Sigmoid colon (tissue), 7 donors: ENCODE results near the gene BNC1. TPM values are rescaled to one million over a fixed set of nuclear protein-coding genes. Genes with fewer than 3 reads are reported as not detected.

Source experiments
- DNase-seq: peaks from one replicate; pipeline ENCODE4 v3.0.0-alpha.2; 2019
- H3K27ac ChIP-seq, 4 donors: fragments of 200-600 bp; sonication (generic); one replicate each; pipeline ENCODE4 v1.5.1; 2016 to 2019; ENCODE audit warnings: mild to moderate bottlenecking in 1 of 4
- H3K27me3 ChIP-seq, 3 donors: fragments of 200-600 bp; sonication (generic); one replicate each; pipeline ENCODE4 v1.5.1; 2019; ENCODE audit warnings: mild to moderate bottlenecking in 1 of 3
- H3K36me3 ChIP-seq, 4 donors: fragments of 200-600 bp; sonication (generic); one replicate each; pipeline ENCODE4 v1.5.1; 2016 to 2019
- H3K4me1 ChIP-seq, 4 donors: fragments of 200-600 bp; sonication (generic); one replicate each; pipeline ENCODE4 v1.5.1; 2017 to 2019
- H3K4me3 ChIP-seq, 4 donors: fragments of 200-600 bp; sonication (generic); one replicate each; pipeline ENCODE4 v1.5.1; 2017 to 2019; ENCODE audit warnings: mild to moderate bottlenecking in 2 of 4, moderate library complexity in 1 of 4
- H3K9me3 ChIP-seq, 4 donors: fragments of 200-600 bp in 3 of 4; sonication (generic) in 3 of 4; one replicate each; pipeline versions ENCODE4 v1.5.1 to v1.6.1; 2013 to 2019
- CTCF ChIP-seq, 4 experiments: fragments of 450-650 bp in 3 of 4; fragments of 200-600 bp in 1 of 4; IDR thresholded peaks; one replicate each; pipeline ENCODE4 v1.5.1; 2016 to 2019; ENCODE audit warnings: antibody characterized with exemption in 4 of 4, mild to moderate bottlenecking in 3 of 4, moderate library complexity in 2 of 4
- EP300 ChIP-seq, 4 donors: sonication (generic); formaldehyde crosslinking; IDR thresholded peaks; one replicate each; pipeline ENCODE4 v1.6.1; 2017; ENCODE audit warnings: antibody characterized with exemption in 4 of 4
- POLR2A ChIP-seq, 2 donors: fragments of 450-650 bp; IDR thresholded peaks; one replicate each; pipeline ENCODE4 v1.6.1; 2016; ENCODE audit warnings: antibody characterized with exemption in 2 of 2, mild to moderate bottlenecking in 2 of 2, moderate library complexity in 2 of 2
- POLR2AphosphoS5 ChIP-seq, 4 donors: sonication (generic); formaldehyde crosslinking; IDR thresholded peaks; one replicate each; pipeline ENCODE4 v1.6.1; 2017; ENCODE audit warnings: antibody characterized with exemption in 4 of 4
- WGBS, 2 donors: extraction: QIAGEN DNeasy Blood & Tissue Kit; methylation state at CpG; one replicate each; pipeline ENCODE4 v1.1.7; 2013; 5-methylcytosine and 5-hydroxymethylcytosine counted together
- intact Hi-C: fragments of 100-400 bp; cut with DNase I; formaldehyde crosslinking; loops from one replicate; pipeline ENCODE4 v1.15.1; 2023
- polyA plus RNA-seq, 3 donors: library from polyadenylated mRNA; stranded (reverse); fragments of 200-250 nt; gene quantifications; one replicate each; pipeline ENCODE4 v1.2.3, GENCODE V29; 2013
- total RNA-seq, 4 donors: library from RNA; depleted of rRNA; stranded (reverse); fragments of >200 nt; gene quantifications; one replicate each; pipeline ENCODE4 v1.1.0, GENCODE V29; 2016
- donor health status: healthy with polysubstance abuse.
- donor health status: Bipolar disorder and iron deficiency.
- donor health status: healthy.

Gene BNC1
- total and polyA plus RNA-seq, 7 donors = under 0.01 to 0.36 (median 0.14) TPM; not detected in 2

DNA sequence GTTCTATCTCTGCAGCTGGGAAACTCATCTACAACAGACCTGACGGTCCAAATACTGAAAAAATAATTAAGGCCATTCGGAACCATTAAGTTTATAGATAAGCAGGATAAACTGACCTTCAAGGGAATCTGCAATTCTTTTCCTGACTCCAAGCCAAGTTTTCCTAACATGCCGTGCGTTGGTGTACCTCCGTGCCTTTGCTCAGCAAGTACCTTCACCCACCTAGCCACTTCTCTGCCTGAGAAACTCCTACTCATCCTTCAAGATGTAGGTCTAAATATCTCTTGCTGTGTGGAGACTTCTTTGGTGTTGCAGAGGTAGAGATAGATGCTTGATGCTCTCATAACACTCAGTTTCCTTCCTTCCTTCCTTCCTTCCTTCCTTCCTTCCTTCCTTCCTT, 24.2 kb upstream of the BNC1 start:
- Histone ChIP-seq H3K27me3 (peaks cover 0 to 6% (median 0%) of the 10 kb centered on the region in 3 donors), H3K4me3 (no peak overlapping the region), H3K4me1 (peaks cover 0 to 15% (median 10%) of the 10 kb centered on the region in 4 donors), H3K36me3 (no peaks in the 10 kb centered on the region), H3K27ac (no peak overlapping the region), H3K9me3 (no peaks in the 10 kb centered on the region)
- intact Hi-C loops = no loop called here
- no peak for DNase-seq
- no peak for TF ChIP-seq CTCF (IDR thresholded peaks at IDR 0.05)
- TF ChIP-seq POLR2AphosphoS5 (IDR thresholded peaks at IDR 0.05) = no peak
- TF ChIP-seq EP300 (IDR thresholded peaks at IDR 0.05) = no peak
- WGBS, 2 donors = 79 to 85% methylated on average over 5 of the region's 5 CpGs

DNA sequence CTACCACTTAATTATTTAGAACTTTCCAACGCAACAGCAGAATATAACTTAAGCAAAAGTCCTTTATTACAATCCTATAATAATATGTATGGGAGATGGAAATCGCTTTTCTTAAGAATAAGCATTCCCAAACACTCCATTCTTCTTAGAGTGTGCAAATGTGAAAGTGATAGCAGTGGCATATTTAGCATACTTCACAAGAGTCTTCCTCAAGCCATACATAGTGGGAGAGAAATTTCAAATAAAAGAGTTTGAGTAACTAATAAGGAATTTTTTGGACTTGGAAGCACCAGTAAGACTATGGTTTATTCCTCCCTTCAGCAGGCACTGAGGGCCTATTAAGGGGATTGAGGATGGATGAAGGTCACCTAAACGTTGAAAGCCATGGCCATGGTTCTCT, 22.1 kb upstream of the BNC1 start:
- 50 to 69% methylated on average over 3 of the region's 3 CpGs for WGBS, 2 donors
- Histone ChIP-seq H3K27me3 (peaks cover 0 to 6% (median 0%) of the 10 kb centered on the region in 3 donors), H3K9me3 (no peaks in the 10 kb centered on the region), H3K4me3 (no peak overlapping the region), H3K36me3 (no peaks in the 10 kb centered on the region), H3K27ac (no peak overlapping the region), H3K4me1 (peaks cover 0 to 15% (median 10%) of the 10 kb centered on the region in 4 donors)
- intact Hi-C loops = no loop called here
- TF ChIP-seq POLR2A (IDR thresholded peaks at IDR 0.05) (no peak), POLR2AphosphoS5 (IDR thresholded peaks at IDR 0.05) (no peak), CTCF (IDR thresholded peaks at IDR 0.05) (no peak), EP300 (IDR thresholded peaks at IDR 0.05) (no peak)
- DNase-seq = no peak

DNA sequence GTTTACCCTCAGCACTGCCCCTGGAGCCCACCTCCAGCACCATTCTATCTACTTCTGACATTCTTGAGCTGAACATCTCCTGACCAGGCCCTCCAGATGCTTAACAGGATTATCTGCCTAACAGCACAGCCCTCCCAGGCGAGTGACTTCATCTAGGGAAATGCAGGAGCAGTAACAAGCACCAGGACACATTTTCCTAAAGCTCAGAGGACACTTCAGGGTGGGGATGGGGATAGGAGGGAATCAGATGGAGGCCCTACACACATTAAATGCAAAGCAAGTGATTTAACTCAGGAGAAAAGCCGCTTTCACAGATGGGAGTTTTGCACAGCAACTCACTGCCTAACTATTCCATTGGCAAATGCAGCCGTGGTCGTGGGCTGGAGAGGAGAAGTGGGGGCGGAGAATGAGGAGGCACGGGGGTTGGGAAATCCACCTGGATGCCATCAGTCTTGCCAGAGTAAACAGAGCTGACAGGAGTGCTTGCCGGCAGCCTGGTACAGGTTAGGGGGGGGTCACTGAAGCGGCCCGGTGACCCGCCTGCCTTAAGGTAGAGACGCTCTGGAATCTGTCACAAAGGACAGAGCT, 21.3 kb upstream of the BNC1 start:
- no peak for TF ChIP-seq CTCF (IDR thresholded peaks at IDR 0.05)
- TF ChIP-seq EP300 (IDR thresholded peaks at IDR 0.05) = no peak
- no peak for TF ChIP-seq POLR2A (IDR thresholded peaks at IDR 0.05)
- Histone ChIP-seq H3K4me3 (no peak overlapping the region), H3K27me3 (peaks cover 0 to 7% (median 0%) of the 10 kb centered on the region in 3 donors), H3K9me3 (no peaks in the 10 kb centered on the region), H3K4me1 (peaks cover 0 to 15% (median 10%) of the 10 kb centered on the region in 4 donors), H3K27ac (no peak overlapping the region), H3K36me3 (no peaks in the 10 kb centered on the region)
- intact Hi-C loops = no loop called here
- no peak for DNase-seq
- 13 to 36% methylated on average over 11 of the region's 11 CpGs for WGBS, 2 donors

DNA sequence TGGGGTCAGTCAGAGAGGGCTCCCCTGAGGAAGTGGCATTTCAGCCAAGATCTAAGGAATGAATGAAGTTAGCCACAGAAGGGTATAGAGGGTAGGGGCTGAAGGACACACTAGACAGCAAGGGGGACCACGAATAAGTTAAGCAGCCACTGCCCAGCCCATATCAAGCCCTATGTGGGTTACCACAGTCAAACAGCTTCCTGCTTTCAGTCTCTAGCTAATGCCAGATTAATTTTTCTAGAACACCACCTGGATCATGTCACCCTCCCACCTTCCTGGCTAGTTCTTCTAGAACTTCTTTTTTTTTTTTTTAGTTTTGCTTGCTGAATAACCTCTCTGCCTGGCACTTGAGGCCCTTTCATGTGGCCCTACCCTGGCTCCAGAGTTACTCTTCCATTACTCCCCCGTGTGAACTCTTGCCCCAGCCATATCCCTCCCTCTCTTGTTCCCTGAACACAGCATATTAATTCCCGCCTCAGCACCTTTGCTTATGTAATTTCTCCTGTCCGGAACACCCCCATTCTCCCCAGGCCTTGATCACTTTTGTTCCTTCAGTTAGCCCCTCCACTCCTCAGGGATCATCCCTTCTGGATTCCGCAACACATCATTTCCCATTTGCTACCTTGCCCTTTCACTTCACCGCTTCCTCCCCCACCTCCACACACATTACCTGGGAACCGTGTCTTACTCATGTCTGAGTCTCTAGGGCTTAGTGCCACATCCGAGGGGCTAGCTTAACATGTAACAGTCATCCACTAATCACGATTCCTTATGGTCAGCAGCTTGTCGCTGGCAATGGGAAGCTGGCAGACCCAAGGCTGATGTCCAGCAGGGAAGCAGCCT, 20.6 kb upstream of the BNC1 start:
- H3K27ac ChIP-seq = no peak overlapping the region
- TF ChIP-seq POLR2A (IDR thresholded peaks at IDR 0.05) = no peak
- TF ChIP-seq POLR2AphosphoS5 (IDR thresholded peaks at IDR 0.05) = no peak
- H3K9me3 ChIP-seq = no peaks in the 10 kb centered on the region
- WGBS, 2 donors = 55 to 62% methylated on average over 10 of the region's 10 CpGs
- intact Hi-C loops = no loop called here
- peaks cover 0 to 9% (median 0%) of the 10 kb centered on the region in 3 donors for H3K27me3 ChIP-seq
- no peak overlapping the region for H3K4me3 ChIP-seq
- H3K36me3 ChIP-seq = no peaks in the 10 kb centered on the region
- peaks cover 0 to 15% (median 10%) of the 10 kb centered on the region in 4 donors for H3K4me1 ChIP-seq
- DNase-seq = no peak

- intact Hi-C loops = no loop called here
These were observed 19.1 kb upstream of the BNC1 start for GRCh38 chr15:83303535-83303934.

More at GRCh38 chr15:83303535-83303934, 19.1 kb upstream of the BNC1 start:
- Histone ChIP-seq H3K27ac (no peak overlapping the region), H3K27me3 (peaks cover 0 to 9% (median 0%) of the 10 kb centered on the region in 3 donors), H3K4me1 (peaks cover 0 to 15% (median 10%) of the 10 kb centered on the region in 4 donors), H3K4me3 (no peak overlapping the region), H3K9me3 (no peaks in the 10 kb centered on the region), H3K36me3 (no peaks in the 10 kb centered on the region)
- DNase-seq = no peak
- WGBS, 2 donors = 79 to 84% methylated on average over 3 of the region's 3 CpGs
- TF ChIP-seq POLR2A (IDR thresholded peaks at IDR 0.05) = no peak
- no peak for TF ChIP-seq CTCF (IDR thresholded peaks at IDR 0.05)
- no peak for TF ChIP-seq EP300 (IDR thresholded peaks at IDR 0.05)
- no peak for TF ChIP-seq POLR2AphosphoS5 (IDR thresholded peaks at IDR 0.05)
